ENCODE results near the gene NOTCH1. TPM values are rescaled to one million over a fixed set of nuclear protein-coding genes. Genes with fewer than 3 reads are reported as not detected.

Gene NOTCH1
- total and polyA plus RNA-seq, 2 of the 13 experiments (the other 11 are each of a cell fraction or from before 2014, with no cell fraction given): 0.09 to 0.35 TPM

GRCh38 chr9:136518623-136519022 is 27.2 kb downstream of the NOTCH1 start (continued):
- no peak for TF ChIP-seq ZNF280B (CRISPR knock-in tag; IDR thresholded peaks at IDR 0.05; ENCODE audit: borderline replicate concordance)

- in situ Hi-C loops (cut with HindIII; ENCODE audit: extremely low pct_ligation_motif_present, low pct_unique_long_range_greater_than_20kb) (no loop called here), intact Hi-C loops (cut with micrococcal nuclease; ENCODE audit: unreplicated experiment) (no loop called here)
- Histone ChIP-seq H4K20me1 (ENCODE audit: insufficient read depth, low read length) (no peaks in the 10 kb centered on the region), H3K4me1 (ENCODE audit: insufficient read depth, low read length) (peaks cover 38% of the 10 kb centered on the region), H3K36me3 (replicated peaks in 1 of 2; ENCODE audit: control insufficient read depth in 1 of 2, insufficient read depth in 2 of 2, low read length in 2 of 2) (no peaks in the 10 kb centered on the region), H3K4me3 (replicated peaks in 1 of 3; ENCODE audit: insufficient read depth in 1 of 3, low read depth in 2 of 3, low read length in 3 of 3) (no peak overlapping the region), H3K27me3 (ENCODE audit: control insufficient read depth in 1 of 2, insufficient read depth in 2 of 2, low read length in 2 of 2) (no peaks in the 10 kb centered on the region), H3K79me2 (ENCODE audit: insufficient read depth, low read length) (no peaks in the 10 kb centered on the region), H3K4me2 (ENCODE audit: low read depth, low read length) (no peak overlapping the region), H2AFZ (ENCODE audit: low read length) (no peak overlapping the region), H3K9ac (ENCODE audit: insufficient read depth, low read depth, low read length) (no peak overlapping the region), H3K27ac (ENCODE audit: extremely low read length, insufficient read depth, low read length) (no peak overlapping the region), H3K9me3 (ENCODE audit: low read length) (no peaks in the 10 kb centered on the region)
- whole genome bisulfite sequencing (ENCODE audit: low lambda C conversion rate): 93% methylated on average over 10 of the region's 17 CpGs
- ATAC-seq: no peak
- POLR2A ChIA-PET: no interaction called here
- no peak for FAIRE-seq
- CTCF ChIA-PET (ENCODE audit: low intra/inter-chr PET ratio, low total read pairs): no interaction called here
- peak; percentile 34; the same call in 1 of the 2 replicates for TF ChIP-seq HNRNPL (IDR thresholded peaks at IDR 0.05; ENCODE audit: low read depth, low read length)
- TF ChIP-seq ETV6 (CRISPR knock-in tag; conservative IDR thresholded peaks at IDR 0.05): no peak
- DNase-seq (ENCODE audit: low spot score): no peak
- BruUV-seq (replicated peaks): no TSS peak
Measured at GRCh38 chr9:136517950-136518349, 27.9 kb downstream of the NOTCH1 start.

- BruUV-seq (replicated peaks): no TSS peak
- Histone ChIP-seq H3K9me3 (ENCODE audit: low read length) (no peaks in the 10 kb centered on the region), H2AFZ (ENCODE audit: low read length) (no peak overlapping the region), H3K9ac (ENCODE audit: insufficient read depth, low read depth, low read length) (no peak overlapping the region), H4K20me1 (ENCODE audit: insufficient read depth, low read length) (no peaks in the 10 kb centered on the region), H3K27ac (ENCODE audit: extremely low read length, insufficient read depth, low read length) (no peak overlapping the region), H3K4me3 (replicated peaks in 1 of 3; ENCODE audit: insufficient read depth in 1 of 3, low read depth in 2 of 3, low read length in 3 of 3) (no peak overlapping the region), H3K4me1 (ENCODE audit: insufficient read depth, low read length) (peaks cover 38% of the 10 kb centered on the region), H3K27me3 (ENCODE audit: control insufficient read depth in 1 of 2, insufficient read depth in 2 of 2, low read length in 2 of 2) (no peaks in the 10 kb centered on the region), H3K4me2 (ENCODE audit: low read depth, low read length) (no peak overlapping the region), H3K79me2 (ENCODE audit: insufficient read depth, low read length) (no peaks in the 10 kb centered on the region), H3K36me3 (replicated peaks in 1 of 2; ENCODE audit: control insufficient read depth in 1 of 2, insufficient read depth in 2 of 2, low read length in 2 of 2) (no peaks in the 10 kb centered on the region)
- POLR2A ChIA-PET: no interaction called here
- DNase-seq (ENCODE audit: low spot score) (no peak), FAIRE-seq (no peak), ATAC-seq (no peak)
- in situ Hi-C loops (cut with HindIII; ENCODE audit: extremely low pct_ligation_motif_present, low pct_unique_long_range_greater_than_20kb): no loop called here
- TF ChIP-seq MAFG (CRISPR knock-in tag; IDR thresholded peaks at IDR 0.05) (no peak), GFI1 (CRISPR knock-in tag; IDR thresholded peaks at IDR 0.05; ENCODE audit: borderline replicate concordance) (no peak), ZNF180 (CRISPR knock-in tag; IDR thresholded peaks at IDR 0.05; ENCODE audit: borderline replicate concordance, low read depth) (no peak)
- intact Hi-C loops (cut with micrococcal nuclease; ENCODE audit: unreplicated experiment): no loop called here
- CTCF ChIA-PET (ENCODE audit: low intra/inter-chr PET ratio, low total read pairs): no interaction called here
- WGBS (ENCODE audit: low lambda C conversion rate): 96% methylated on average over 5 of the region's 37 CpGs
Measured at GRCh38 chr9:136517012-136517743, 28.7 kb downstream of the NOTCH1 start.
